H1 (cell line): ENCODE data around the gene CHFR. TPM values are rescaled to one million over a fixed set of nuclear protein-coding genes. Genes with fewer than 3 reads are reported as not detected.

Source experiments
- CTCF ChIA-PET: fragments of 300-600 bp; sonication (Branson Sonifier 250); formaldehyde crosslinking; loops from one replicate; lab custom pipeline; 2021; ENCODE audit not compliant: partially characterized antibody; lab: Charles Lee
- POLR2A ChIA-PET: fragments of 300-600 bp; sonication (Branson Sonifier 250); formaldehyde crosslinking; loops from one replicate; lab custom pipeline; 2021; ENCODE audit warnings: inconsistent platforms; ENCODE audit not compliant: partially characterized antibody; lab: Charles Lee
- DNase-seq, 2 experiments: peaks; one replicate each; pipeline versions ENCODE4 v3.0.0 to v3.0.0-alpha.2; 2010 to 2022; ENCODE audit warnings: low spot score in 2 of 2, low read depth in 1 of 2, mixed read lengths in 1 of 2
- FAIRE-seq: peaks from 2 replicates; lab custom pipeline; 2011; peaks lifted over from hg19 to GRCh38; lab: Jason Lieb, UNC
- H2AFZ ChIP-seq: 2 replicates; pipeline ENCODE4 v1.8.1; 2012; ENCODE audit warnings: low read length, inconsistent platforms
- H2AK5ac ChIP-seq: 2 replicates; pipeline ENCODE4 v1.6.1; 2013; ENCODE audit warnings: low read depth, low read length
- H2BK120ac ChIP-seq: replicated peaks from 2 replicates; pipeline ENCODE3; 2013; ENCODE audit warnings: low read depth, low read length, inconsistent platforms
- H2BK12ac ChIP-seq: 2 replicates; pipeline ENCODE4 v1.6.1; 2013; ENCODE audit warnings: low read depth, low read length
- H2BK15ac ChIP-seq: 2 replicates; pipeline ENCODE4 v1.6.1; 2013; ENCODE audit warnings: low read length
- H2BK20ac ChIP-seq: 2 replicates; pipeline ENCODE4 v1.6.1; 2013; ENCODE audit warnings: low read length
- H2BK5ac ChIP-seq: 2 replicates; pipeline ENCODE4 v1.6.1; 2013; ENCODE audit warnings: low read depth, low read length
- H3K14ac ChIP-seq: 2 replicates; pipeline ENCODE4 v1.6.1; 2013; ENCODE audit warnings: inconsistent platforms; ENCODE audit not compliant: insufficient read length
- H3K18ac ChIP-seq: 2 replicates; pipeline ENCODE4 v1.6.1; 2013; ENCODE audit warnings: low read length; ENCODE audit errors: extremely low read depth
- H3K23ac ChIP-seq: 2 replicates; pipeline ENCODE4 v1.6.1; 2013; ENCODE audit warnings: inconsistent platforms; ENCODE audit not compliant: insufficient read length
- H3K23me2 ChIP-seq: 2 replicates; pipeline ENCODE4 v1.6.1; 2013; ENCODE audit warnings: low read depth, low read length
- H3K27ac ChIP-seq: 2 replicates; pipeline ENCODE4 v1.6.1; 2011; ENCODE audit warnings: low read depth, low read length, inconsistent platforms
- H3K27me3 ChIP-seq, 4 experiments: replicated peaks in 1 of 4; 1 replicate in 1 of 4; 2 replicates in 3 of 4; pipeline versions ENCODE4 v1.6.1 to v1.8.1; 2011 to 2013; ENCODE audit warnings: low read length in 3 of 4, mild to moderate bottlenecking in 3 of 4, inconsistent platforms in 2 of 4, mixed read lengths in 2 of 4, moderate library complexity in 1 of 4; ENCODE audit not compliant: control insufficient read depth in 3 of 4, insufficient read depth in 3 of 4; ENCODE audit errors: extremely low read depth in 1 of 4
- H3K36me3 ChIP-seq, 4 experiments: 2 replicates each; pipeline versions ENCODE4 v1.6.1 to v1.8.1; 2011 to 2013; ENCODE audit warnings: mild to moderate bottlenecking in 4 of 4, low read length in 3 of 4, moderate library complexity in 2 of 4, control low read depth in 1 of 4, inconsistent platforms in 1 of 4; ENCODE audit not compliant: insufficient read depth in 4 of 4, control insufficient read depth in 2 of 4
- H3K4ac ChIP-seq: replicated peaks from 2 replicates; pipeline ENCODE3; 2013; ENCODE audit warnings: low read length, low read depth, mixed read lengths, inconsistent platforms; ENCODE audit not compliant: insufficient read length
- H3K4me1 ChIP-seq, 4 experiments: replicated peaks in 1 of 4; 1 replicate in 1 of 4; 2 replicates in 3 of 4; pipeline versions ENCODE4 v1.6.1 to v1.8.1; 2011 to 2013; ENCODE audit warnings: low read length in 3 of 4, inconsistent platforms in 2 of 4, mixed read lengths in 1 of 4; ENCODE audit not compliant: insufficient read depth in 4 of 4, control insufficient read depth in 3 of 4
- H3K4me2 ChIP-seq, 2 experiments: 2 replicates each; pipeline versions ENCODE4 v1.6.1 to v1.8.1; 2011 to 2013; ENCODE audit warnings: low read depth in 2 of 2, low read length in 2 of 2, control low read depth in 1 of 2, inconsistent platforms in 1 of 2, mild to moderate bottlenecking in 1 of 2; ENCODE audit not compliant: insufficient read depth in 1 of 2
- H3K4me3 ChIP-seq, 4 experiments: fragments of 200-600, 300-600 bp in 1 of 4; sonication (generic), shearing (Covaris generic), sonication (Bioruptor Twin) in 1 of 4; 2 replicates each; pipeline versions ENCODE4 v1.5.1 to v1.8.1; 2011 to 2016; ENCODE audit warnings: low read length in 4 of 4, low read depth in 3 of 4, control low read depth in 2 of 4, inconsistent platforms in 2 of 4, mild to moderate bottlenecking in 2 of 4, mixed read lengths in 1 of 4, moderate library complexity in 1 of 4; ENCODE audit not compliant: insufficient read depth in 2 of 4; ENCODE audit errors: extremely low read depth in 1 of 4
- H3K56ac ChIP-seq: replicated peaks from 2 replicates; pipeline ENCODE3; 2013; ENCODE audit warnings: low read depth, mild to moderate bottlenecking, mixed read lengths, low read length, inconsistent platforms; ENCODE audit not compliant: insufficient read length
- H3K79me1 ChIP-seq: 2 replicates; pipeline ENCODE4 v1.6.1; 2013; ENCODE audit warnings: low read depth, low read length, control low read depth
- H3K79me2 ChIP-seq, 2 experiments: 2 replicates each; pipeline versions ENCODE4 v1.6.1 to v1.8.1; 2012 to 2013; ENCODE audit warnings: low read length in 2 of 2, mild to moderate bottlenecking in 2 of 2, inconsistent platforms in 1 of 2; ENCODE audit not compliant: insufficient read depth in 2 of 2, control insufficient read depth in 1 of 2
- H3K9ac ChIP-seq, 4 experiments: replicated peaks in 1 of 4; 1 replicate in 1 of 4; 2 replicates in 3 of 4; pipeline versions ENCODE4 v1.6.1 to v1.8.1; 2011 to 2013; ENCODE audit warnings: low read depth in 3 of 4, low read length in 3 of 4, control low read depth in 2 of 4, mild to moderate bottlenecking in 2 of 4, moderate library complexity in 2 of 4, inconsistent platforms in 1 of 4; ENCODE audit errors: extremely low read depth in 1 of 4
- H3K9me3 ChIP-seq, 2 experiments: 2 replicates each; pipeline versions ENCODE4 v1.6.1 to v1.8.1; 2012 to 2013; ENCODE audit warnings: mild to moderate bottlenecking in 2 of 2, moderate library complexity in 2 of 2, control low read depth in 1 of 2, inconsistent platforms in 1 of 2, low read depth in 1 of 2, low read length in 1 of 2, mixed read lengths in 1 of 2; ENCODE audit not compliant: insufficient read depth in 2 of 2
- H4K20me1 ChIP-seq, 2 experiments: replicated peaks in 1 of 2; 2 replicates each; pipeline versions ENCODE3 to v1.8.1; 2011 to 2013; ENCODE audit warnings: inconsistent platforms in 2 of 2, low read length in 2 of 2, mild to moderate bottlenecking in 1 of 2; ENCODE audit not compliant: insufficient read depth in 2 of 2, control insufficient read depth in 1 of 2
- H4K5ac ChIP-seq: 2 replicates; pipeline ENCODE4 v1.6.1; 2013; ENCODE audit warnings: low read length, low read depth, mixed read lengths, inconsistent platforms; ENCODE audit not compliant: insufficient read length
- H4K8ac ChIP-seq: 2 replicates; pipeline ENCODE4 v1.8.0; 2013; ENCODE audit warnings: mild to moderate bottlenecking, moderate library complexity, low read length, inconsistent platforms; ENCODE audit not compliant: insufficient read depth; ENCODE audit errors: extremely low read depth
- H4K91ac ChIP-seq: replicated peaks from 2 replicates; pipeline ENCODE3; 2013; ENCODE audit warnings: low read length, mixed read lengths, inconsistent platforms; ENCODE audit not compliant: insufficient read length
- GTF2F1 ChIP-seq: IDR thresholded peaks from 2 replicates; pipeline ENCODE4 v1.6.1; 2012; ENCODE audit warnings: low read depth, low read length, improper control_type of control experiment, borderline replicate concordance
- KDM1A ChIP-seq: fragments of 200-600, 300-600 bp; sonication (generic); IDR thresholded peaks from 2 replicates; pipeline ENCODE4 v1.7.1; 2016; ENCODE audit warnings: mild to moderate bottlenecking, low read length, borderline replicate concordance
- KDM4A ChIP-seq: IDR thresholded peaks from one replicate; pipeline ENCODE4 v1.7.1; 2012; ENCODE audit warnings: low read depth, mild to moderate bottlenecking, moderate library complexity, low read length, inconsistent platforms; ENCODE audit not compliant: severe bottlenecking
- MAFK ChIP-seq: IDR thresholded peaks from 2 replicates; pipeline ENCODE4 v1.6.1; 2012; ENCODE audit warnings: low read depth, mild to moderate bottlenecking, improper control_type of control experiment, low read length
- NANOG ChIP-seq: IDR thresholded peaks from 2 replicates; pipeline ENCODE4 v1.6.1; 2011; ENCODE audit warnings: low read length, low read depth, mild to moderate bottlenecking, inconsistent platforms; ENCODE audit not compliant: insufficient read depth, poor library complexity, severe bottlenecking
- RXRA ChIP-seq: IDR thresholded peaks from 2 replicates; pipeline ENCODE4 v1.6.1; 2011; ENCODE audit warnings: low read depth, mild to moderate bottlenecking, low read length, moderate library complexity; ENCODE audit not compliant: insufficient read depth
- SRF ChIP-seq: IDR thresholded peaks from 2 replicates; pipeline ENCODE4 v1.6.1; 2011; ENCODE audit warnings: mild to moderate bottlenecking, low read depth, low read length, moderate library complexity
- ZNF274 ChIP-seq: IDR thresholded peaks from 2 replicates; pipeline ENCODE4 v1.7.0; 2012; ENCODE audit warnings: low read length, borderline replicate concordance; ENCODE audit errors: extremely low read depth
- WGBS, 2 experiments: shearing (Covaris generic) in 1 of 2; methylation state at CpG; one replicate each; pipeline versions ENCODE4 v1.1.6 to v1.1.7; 2013 to 2015; ENCODE audit warnings: low lambda C conversion rate in 2 of 2, mixed read lengths in 2 of 2, inconsistent platforms in 1 of 2, low coverage in 1 of 2, missing lambda C conversion rate in 1 of 2; ENCODE audit not compliant: insufficient replicate concordance in 2 of 2, insufficient coverage in 1 of 2, insufficient read length in 1 of 2; ENCODE audit errors: extremely low coverage in 1 of 2, missing lambda C conversion rate in 1 of 2; 5-methylcytosine and 5-hydroxymethylcytosine counted together
- polyA plus RNA-seq, 7 experiments: library from polyadenylated mRNA; depleted of rRNA in 3 of 7; stranded (reverse) in 5 of 7; unstranded in 2 of 7; fragments of >200 nt in 5 of 7; fragments of 200-250 nt in 2 of 7; gene quantifications; 1 replicate in 5 of 7; 2 replicates in 1 of 7; 4 replicates in 1 of 7; pipeline versions ENCODE4 v1.2.1 to v1.2.3, GENCODE V29; 2011 to 2013; ENCODE audit warnings: missing spikeins in 2 of 7, mixed read lengths in 2 of 7
- total RNA-seq: library from RNA; stranded (reverse); fragmentation: NEBNext Ultra II Directional; extraction: Animal tissue kit (Norgen Biotek cat#: 25700); gene quantifications from 2 replicates; pipeline ENCODE4 v1.2.1, GENCODE V29; 2021
- TF ChIP-seq, protein P1 (sequence below): IDR thresholded peaks from 2 replicates; pipeline ENCODE4 v1.6.1; 2011; ENCODE audit warnings: low read depth, mild to moderate bottlenecking, low read length; ENCODE audit not compliant: insufficient read depth
- TF ChIP-seq, protein P2 (sequence below), 3 experiments: IDR thresholded peaks; 1 replicate in 2 of 3; 2 replicates in 1 of 3; pipeline versions ENCODE4 v1.5.1 to v1.6.1; 2011; ENCODE audit warnings: low read length in 3 of 3, mild to moderate bottlenecking in 3 of 3, inconsistent platforms in 2 of 3, low read depth in 1 of 3, moderate library complexity in 1 of 3; ENCODE audit not compliant: insufficient read depth in 1 of 3; ENCODE audit errors: control extremely low read depth in 1 of 3

Gene CHFR
- total and polyA plus RNA-seq, 2 of the 8 experiments (the other 6 are each of a cell fraction or from before 2014, with no cell fraction given) = 31.4 to 44.6 TPM

DNA sequence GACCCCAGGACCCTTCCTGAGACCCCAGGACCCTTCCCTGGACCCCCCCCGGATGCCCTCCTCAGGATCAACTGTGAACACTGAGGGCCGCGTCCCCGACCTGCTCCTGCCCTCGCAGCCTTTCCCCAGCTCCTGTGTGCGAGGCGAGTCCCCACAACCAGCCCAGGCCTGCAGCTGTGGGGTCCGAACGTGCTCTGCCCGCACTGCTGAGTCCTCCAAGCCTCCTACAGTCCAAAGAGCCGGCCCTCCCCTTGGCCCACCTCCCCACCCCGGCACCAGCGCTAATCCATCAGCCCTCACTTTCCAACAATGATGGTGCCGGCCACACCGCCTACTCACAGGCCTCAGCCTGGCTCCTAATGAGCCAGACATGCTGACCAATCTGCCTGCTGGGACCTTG is 99.5 kb downstream of the CHFR start:
- no peak overlapping the region for H3K4ac ChIP-seq
- peaks cover 6 to 40% (median 14%) of the 10 kb centered on the region in 4 experiments; a peak in 7 of 8 replicates for H3K36me3 ChIP-seq
- 97% methylated on average over 11 of the region's 15 CpGs; no CpG with 5 or more reads in 1 of the 2 experiments for WGBS, 2 experiments
- H3K4me1 ChIP-seq = no peaks in the 10 kb centered on the region
- CTCF ChIA-PET = no interaction called here
- H3K79me2 ChIP-seq = no peaks in the 10 kb centered on the region
- peaks cover 0 to 14% of the 10 kb centered on the region in 2 experiments for H4K20me1 ChIP-seq
- H2BK120ac ChIP-seq = no peak overlapping the region
- H3K27ac ChIP-seq = no peak overlapping the region
- H3K23ac ChIP-seq = no peak overlapping the region
- peaks cover 3% of the 10 kb centered on the region; the same call in 1 of the 2 replicates for H3K23me2 ChIP-seq
- FAIRE-seq = no peak
- no peak for TF ChIP-seq KDM4A
- no peak for TF ChIP-seq SRF
- no peak for TF ChIP-seq RXRA
- TF ChIP-seq ZNF274 = no peak
- TF ChIP-seq, protein P1, sequence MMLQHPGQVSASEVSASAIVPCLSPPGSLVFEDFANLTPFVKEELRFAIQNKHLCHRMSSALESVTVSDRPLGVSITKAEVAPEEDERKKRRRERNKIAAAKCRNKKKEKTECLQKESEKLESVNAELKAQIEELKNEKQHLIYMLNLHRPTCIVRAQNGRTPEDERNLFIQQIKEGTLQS = no peak
- no peak for TF ChIP-seq MAFK
- no peak for TF ChIP-seq GTF2F1
- TF ChIP-seq, protein P2, sequence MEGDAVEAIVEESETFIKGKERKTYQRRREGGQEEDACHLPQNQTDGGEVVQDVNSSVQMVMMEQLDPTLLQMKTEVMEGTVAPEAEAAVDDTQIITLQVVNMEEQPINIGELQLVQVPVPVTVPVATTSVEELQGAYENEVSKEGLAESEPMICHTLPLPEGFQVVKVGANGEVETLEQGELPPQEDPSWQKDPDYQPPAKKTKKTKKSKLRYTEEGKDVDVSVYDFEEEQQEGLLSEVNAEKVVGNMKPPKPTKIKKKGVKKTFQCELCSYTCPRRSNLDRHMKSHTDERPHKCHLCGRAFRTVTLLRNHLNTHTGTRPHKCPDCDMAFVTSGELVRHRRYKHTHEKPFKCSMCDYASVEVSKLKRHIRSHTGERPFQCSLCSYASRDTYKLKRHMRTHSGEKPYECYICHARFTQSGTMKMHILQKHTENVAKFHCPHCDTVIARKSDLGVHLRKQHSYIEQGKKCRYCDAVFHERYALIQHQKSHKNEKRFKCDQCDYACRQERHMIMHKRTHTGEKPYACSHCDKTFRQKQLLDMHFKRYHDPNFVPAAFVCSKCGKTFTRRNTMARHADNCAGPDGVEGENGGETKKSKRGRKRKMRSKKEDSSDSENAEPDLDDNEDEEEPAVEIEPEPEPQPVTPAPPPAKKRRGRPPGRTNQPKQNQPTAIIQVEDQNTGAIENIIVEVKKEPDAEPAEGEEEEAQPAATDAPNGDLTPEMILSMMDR (IDR thresholded peaks at IDR 0.05; ENCODE audit: control extremely low read depth in 1 of 3, insufficient read depth in 1 of 3, low read depth in 1 of 3, low read length in 3 of 3) = no peak
- TF ChIP-seq NANOG = no peak
- TF ChIP-seq KDM1A = no peak
- TF ChIP-seq, all 59 proteins: peak for 0
- no peak overlapping the region for H3K4me2 ChIP-seq
- H2BK12ac ChIP-seq = no peak overlapping the region
- no peak overlapping the region for H3K9ac ChIP-seq
- H2AK5ac ChIP-seq = no peak overlapping the region
- H3K9me3 ChIP-seq = no peaks in the 10 kb centered on the region
- H2BK15ac ChIP-seq = no peak overlapping the region
- no peak overlapping the region for H3K4me3 ChIP-seq
- H3K18ac ChIP-seq = no peak overlapping the region
- H3K56ac ChIP-seq = no peak overlapping the region
- DNase-seq = no peak
- H3K14ac ChIP-seq = no peak overlapping the region
- POLR2A ChIA-PET = interaction anchor here (1.4 to 1.6 kb wide), 2 partner anchors 20 to 26 kb away, joined by 3 to 6 read pairs; no protein-coding TSS in a partner anchor
- no peak overlapping the region for H2BK5ac ChIP-seq
- no peak overlapping the region for H2BK20ac ChIP-seq
- H4K91ac ChIP-seq = no peak overlapping the region
- H3K79me1 ChIP-seq = peaks cover 7% of the 10 kb centered on the region
- no peak overlapping the region for H4K8ac ChIP-seq
- H4K5ac ChIP-seq = no peak overlapping the region
- H2AFZ ChIP-seq = no peak overlapping the region
- H3K27me3 ChIP-seq = no peaks in the 10 kb centered on the region
